GM23338 (cell line): ENCODE measurements around the gene MECP2.

Source experiments
- CREB1 ChIP-seq: fragments of 250-450 bp; sonication (Bioruptor Pico); IDR thresholded peaks from 2 replicates; pipeline ENCODE4 v1.5.0; 2020; ENCODE audit warnings: low read depth, mild to moderate bottlenecking, moderate library complexity
- CTCF ChIP-seq, 2 experiments: fragments of 200-600 bp in 1 of 2; sonication (generic) in 1 of 2; conservative IDR thresholded peaks; 2 replicates each; pipeline versions ENCODE4 v1.5.1 to v1.6.1; 2016 to 2017; ENCODE audit warnings: antibody characterized with exemption in 2 of 2, low read depth in 2 of 2, mild to moderate bottlenecking in 2 of 2, moderate library complexity in 1 of 2
- EZH2 ChIP-seq: fragments of 200-600 bp; sonication (generic); IDR thresholded peaks from one replicate; pipeline ENCODE4 v1.8.0; 2017; ENCODE audit warnings: antibody characterized with exemption, mild to moderate bottlenecking, low read depth; ENCODE audit not compliant: unreplicated experiment
- EZH2phosphoT487 ChIP-seq: fragments of 200-600 bp; sonication (generic); IDR thresholded peaks from one replicate; pipeline ENCODE4 v1.8.1; 2018; ENCODE audit warnings: antibody characterized with exemption; ENCODE audit not compliant: unreplicated experiment
- POLR2AphosphoS5 ChIP-seq: IDR thresholded peaks from 2 replicates; pipeline ENCODE4 v1.6.1; 2016; ENCODE audit warnings: antibody characterized with exemption, low read depth
- STAT1 ChIP-seq: IDR thresholded peaks from one replicate; pipeline ENCODE4 v1.6.1; 2016; ENCODE audit warnings: antibody characterized with exemption; ENCODE audit not compliant: unreplicated experiment
- ZNF114 ChIP-seq: fragments of 250-450 bp; sonication (Bioruptor Pico); IDR thresholded peaks from 2 replicates; pipeline ENCODE4 v1.5.0; 2020; ENCODE audit warnings: mild to moderate bottlenecking, moderate library complexity
- ZNF462 ChIP-seq: fragments of 250-450 bp; sonication (Bioruptor Pico); IDR thresholded peaks from 2 replicates; pipeline ENCODE4 v1.5.0; 2020; ENCODE audit warnings: mild to moderate bottlenecking, moderate library complexity
- TF ChIP-seq, protein P1 (sequence below): IDR thresholded peaks from one replicate; pipeline ENCODE4 v1.6.1; 2018; ENCODE audit warnings: antibody characterized with exemption; ENCODE audit not compliant: unreplicated experiment

GRCh38 chrX:153984351-153985178 is 113.0 kb downstream of the MECP2 start:
- TF ChIP-seq CTCF (conservative IDR thresholded peaks at IDR 0.05; ENCODE audit: low read depth in 2 of 2) (no peak), EZH2phosphoT487 (no peak), EZH2 (no peak), ZNF114 (CRISPR knock-in tag) (no peak), CREB1 (CRISPR knock-in tag) (no peak), POLR2AphosphoS5 (no peak), STAT1 (no peak), ZNF462 (no peak)
- TF ChIP-seq, protein P1, sequence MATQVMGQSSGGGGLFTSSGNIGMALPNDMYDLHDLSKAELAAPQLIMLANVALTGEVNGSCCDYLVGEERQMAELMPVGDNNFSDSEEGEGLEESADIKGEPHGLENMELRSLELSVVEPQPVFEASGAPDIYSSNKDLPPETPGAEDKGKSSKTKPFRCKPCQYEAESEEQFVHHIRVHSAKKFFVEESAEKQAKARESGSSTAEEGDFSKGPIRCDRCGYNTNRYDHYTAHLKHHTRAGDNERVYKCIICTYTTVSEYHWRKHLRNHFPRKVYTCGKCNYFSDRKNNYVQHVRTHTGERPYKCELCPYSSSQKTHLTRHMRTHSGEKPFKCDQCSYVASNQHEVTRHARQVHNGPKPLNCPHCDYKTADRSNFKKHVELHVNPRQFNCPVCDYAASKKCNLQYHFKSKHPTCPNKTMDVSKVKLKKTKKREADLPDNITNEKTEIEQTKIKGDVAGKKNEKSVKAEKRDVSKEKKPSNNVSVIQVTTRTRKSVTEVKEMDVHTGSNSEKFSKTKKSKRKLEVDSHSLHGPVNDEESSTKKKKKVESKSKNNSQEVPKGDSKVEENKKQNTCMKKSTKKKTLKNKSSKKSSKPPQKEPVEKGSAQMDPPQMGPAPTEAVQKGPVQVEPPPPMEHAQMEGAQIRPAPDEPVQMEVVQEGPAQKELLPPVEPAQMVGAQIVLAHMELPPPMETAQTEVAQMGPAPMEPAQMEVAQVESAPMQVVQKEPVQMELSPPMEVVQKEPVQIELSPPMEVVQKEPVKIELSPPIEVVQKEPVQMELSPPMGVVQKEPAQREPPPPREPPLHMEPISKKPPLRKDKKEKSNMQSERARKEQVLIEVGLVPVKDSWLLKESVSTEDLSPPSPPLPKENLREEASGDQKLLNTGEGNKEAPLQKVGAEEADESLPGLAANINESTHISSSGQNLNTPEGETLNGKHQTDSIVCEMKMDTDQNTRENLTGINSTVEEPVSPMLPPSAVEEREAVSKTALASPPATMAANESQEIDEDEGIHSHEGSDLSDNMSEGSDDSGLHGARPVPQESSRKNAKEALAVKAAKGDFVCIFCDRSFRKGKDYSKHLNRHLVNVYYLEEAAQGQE: no peak
